SW480 (cell line): ENCODE results near the gene C20orf144.
A peak's percentile ranks its signal among the peaks of the same experiment; 100 is the strongest.

Experiments
- DNase-seq: peaks from one replicate; pipeline ENCODE4 v3.0.0-alpha.2; 2016; ENCODE audit warnings: low spot score

C20orf144 gene

GRCh38 chr20:33650111-33650752 lies 11.9 kb upstream of the C20orf144 start:
- no peak for DNase-seq

DNA sequence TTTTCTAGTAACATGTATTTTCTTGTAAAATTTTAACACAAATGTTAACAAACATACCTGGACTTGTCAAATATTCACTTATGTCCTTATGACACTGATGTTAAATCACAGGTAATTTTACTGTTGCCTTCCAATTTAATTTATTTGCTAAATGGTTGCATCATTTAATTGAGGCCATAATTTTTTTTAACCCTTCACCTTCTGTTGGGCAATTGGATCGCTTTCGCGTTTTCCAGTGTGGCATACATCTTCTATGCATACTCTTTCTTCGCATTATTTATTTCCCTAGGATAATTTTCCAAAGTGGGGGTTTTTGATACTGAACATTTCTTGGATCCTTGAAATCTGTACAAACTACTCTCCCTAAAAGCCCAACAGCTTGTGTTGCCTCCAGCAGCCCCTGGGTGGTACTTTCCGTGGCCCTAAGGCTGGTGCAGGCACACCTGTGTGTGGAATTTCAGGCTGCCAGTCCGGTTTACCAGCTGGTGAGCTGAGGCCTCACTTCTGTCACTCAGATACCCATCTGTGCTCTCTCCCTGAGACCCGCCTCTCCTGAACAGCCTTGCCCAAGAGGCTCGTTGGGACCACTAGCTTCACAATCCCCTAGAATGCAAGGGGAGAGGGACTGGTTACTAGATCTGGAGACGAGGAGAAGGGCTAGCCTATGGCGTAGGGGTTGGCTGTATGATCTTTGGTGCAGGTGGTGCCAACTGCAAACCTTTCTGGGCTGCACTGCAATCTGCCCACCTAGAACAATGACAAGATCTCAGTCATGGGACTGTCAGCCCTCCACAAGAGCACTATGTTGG lies 11.2 kb upstream of the C20orf144 start:
- DNase-seq = peak; percentile 29

DNA sequence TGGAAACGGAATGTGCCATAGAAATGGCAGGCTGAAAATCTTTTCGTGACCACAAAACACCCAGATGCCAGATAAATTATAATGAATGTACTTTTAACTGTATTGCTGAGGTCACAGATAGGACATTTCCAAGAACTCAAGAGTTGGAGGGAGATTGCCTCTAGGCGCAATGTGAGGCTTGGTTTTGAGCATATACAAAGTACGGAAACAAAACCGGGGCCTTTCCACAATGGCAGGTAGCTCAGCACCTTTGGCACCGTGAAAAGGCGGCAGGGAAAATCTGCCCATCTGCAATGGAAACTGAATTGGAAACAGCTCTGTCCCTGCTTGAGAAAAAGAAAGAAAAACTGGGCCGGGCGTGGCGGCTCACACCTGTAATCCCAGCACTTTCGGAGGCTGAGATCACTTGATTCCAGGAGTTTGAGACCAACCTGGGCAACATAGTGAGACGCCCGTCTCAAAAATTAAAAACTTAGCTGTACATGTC lies 10.5 kb upstream of the C20orf144 start:
- DNase-seq = no peak

DNA sequence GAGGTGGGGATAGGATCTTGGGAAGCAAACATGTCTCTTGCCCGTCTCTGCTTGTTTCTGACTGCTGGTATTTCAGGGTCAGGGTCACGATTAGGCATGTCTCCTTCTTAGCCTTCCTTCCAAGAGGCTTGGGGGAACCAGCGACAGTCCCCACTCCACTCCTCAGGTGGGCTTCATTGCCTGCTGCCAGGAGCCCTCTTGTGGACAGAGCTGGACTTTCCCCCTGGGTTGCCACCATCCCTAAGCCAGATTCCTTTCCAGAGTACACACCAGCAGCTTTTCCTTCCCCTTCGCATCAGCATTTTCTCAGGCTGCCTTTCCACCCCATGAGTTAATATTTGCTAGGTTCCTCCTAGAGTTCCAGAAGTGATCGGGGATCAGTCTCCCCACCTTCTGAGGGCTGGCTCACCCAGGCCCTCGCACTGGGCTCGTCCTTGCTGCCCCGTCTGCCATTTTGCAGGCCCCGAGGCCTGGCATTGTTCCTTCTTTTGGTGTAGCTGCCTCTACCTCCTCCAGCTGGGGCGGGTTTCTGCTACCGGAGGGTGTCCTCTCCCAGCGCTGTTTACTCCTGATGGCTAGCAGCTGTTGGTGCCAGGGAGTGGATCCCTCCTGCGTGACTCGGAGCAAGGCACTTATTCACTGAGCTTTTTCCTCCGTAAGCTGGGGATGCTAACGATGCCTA lies 8.8 kb upstream of the C20orf144 start:
- DNase-seq = peak; percentile 86

DNA sequence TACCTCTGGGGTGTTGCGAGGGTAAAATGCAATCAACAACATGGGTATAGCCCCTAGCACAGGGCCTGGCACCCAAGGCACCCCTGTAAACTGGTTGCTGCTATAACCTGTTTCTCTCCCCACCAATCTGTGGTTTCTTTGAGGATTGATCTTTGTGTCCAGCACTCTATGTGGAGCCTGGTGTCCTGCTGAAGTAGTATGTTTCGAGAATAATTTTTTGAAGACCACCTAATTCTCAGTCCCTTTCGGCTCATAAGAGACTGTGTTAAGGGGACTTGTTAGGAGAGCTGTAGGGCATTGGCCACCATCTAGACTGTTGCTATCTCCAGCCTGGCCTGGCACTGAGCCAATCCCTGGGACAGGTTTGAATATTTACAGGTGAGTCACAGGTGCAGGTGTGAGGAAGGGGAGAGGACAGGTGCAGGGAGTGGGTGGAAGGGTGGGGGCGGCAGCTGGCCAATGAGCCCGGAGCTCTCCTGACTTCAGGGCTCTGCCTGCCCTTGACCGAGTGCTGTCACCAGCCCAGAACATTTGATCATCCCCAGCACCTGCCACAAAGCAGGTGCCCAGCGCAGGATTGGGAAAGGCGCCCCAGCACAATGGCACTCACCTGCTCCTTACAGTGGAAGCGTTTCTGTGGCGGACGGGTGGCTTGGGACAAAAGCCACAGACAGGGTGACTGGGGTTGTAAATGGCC lies 8.1 kb upstream of the C20orf144 start:
- peak; percentile 100 for DNase-seq

DNA sequence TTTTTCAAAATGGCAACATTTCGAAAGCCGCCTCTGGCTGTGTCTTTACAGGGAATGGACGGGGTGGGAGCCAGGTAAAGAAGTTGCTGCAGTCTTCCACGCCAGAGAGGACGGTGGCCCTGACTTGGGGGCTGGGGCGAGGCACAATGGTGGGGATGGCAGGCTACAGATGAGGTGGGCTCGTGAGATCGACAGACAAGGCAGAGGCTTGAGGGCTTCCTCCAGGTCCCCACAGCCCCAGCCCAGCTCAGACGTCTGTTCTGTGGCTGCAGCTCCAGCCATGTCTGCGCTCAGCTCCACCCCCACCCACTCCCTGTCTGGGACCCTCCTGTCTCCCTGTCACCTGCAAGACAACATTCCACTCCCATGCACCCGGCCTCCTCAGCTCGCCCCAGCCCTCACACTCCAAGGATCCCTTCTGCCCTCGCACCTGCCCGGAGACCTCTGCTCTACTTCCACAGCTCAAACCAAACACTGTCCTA lies 7.4 kb upstream of the C20orf144 start:
- no peak for DNase-seq

- DNase-seq = no peak
These were observed 7.0 kb upstream of the C20orf144 start for GRCh38 chr20:33655164-33655563.

DNA sequence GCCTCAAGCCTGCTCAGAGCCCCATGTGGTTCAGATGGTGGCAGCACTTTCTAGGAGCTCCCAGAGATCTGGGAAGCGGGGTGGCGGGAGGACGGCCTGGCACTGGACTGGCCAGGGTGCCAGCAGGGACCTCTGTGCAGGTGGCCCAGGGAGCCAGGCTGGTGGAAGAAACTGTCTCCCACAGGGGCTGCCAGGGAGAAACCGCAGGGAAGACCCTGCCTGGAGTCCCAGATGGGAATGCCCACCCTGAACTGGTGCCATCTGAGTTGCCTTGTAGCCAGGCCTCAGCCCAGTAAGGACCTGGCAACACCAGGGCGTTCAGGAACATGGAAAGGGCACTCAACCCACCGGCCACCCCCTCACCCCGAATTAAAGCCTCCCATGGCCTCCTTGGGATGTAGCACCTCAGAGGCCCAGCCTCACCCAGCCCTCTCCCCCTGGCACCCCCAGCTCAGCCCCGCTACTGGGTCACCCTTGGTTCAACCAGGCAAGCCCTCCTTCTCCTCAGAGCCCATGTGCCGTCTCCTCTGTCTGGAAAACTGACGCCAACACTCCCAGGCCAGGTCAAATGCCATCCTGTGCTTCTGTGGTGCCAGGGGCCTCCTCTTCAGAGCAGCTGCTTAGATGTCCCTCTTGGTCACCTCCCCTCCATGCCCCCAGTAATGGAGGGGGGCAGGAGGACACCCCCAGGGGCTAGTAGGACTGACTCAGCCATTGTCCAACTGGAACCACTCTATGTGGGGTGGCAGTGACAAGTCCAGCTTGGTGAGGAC lies 5.9 kb upstream of the C20orf144 start:
- DNase-seq = no peak

DNA sequence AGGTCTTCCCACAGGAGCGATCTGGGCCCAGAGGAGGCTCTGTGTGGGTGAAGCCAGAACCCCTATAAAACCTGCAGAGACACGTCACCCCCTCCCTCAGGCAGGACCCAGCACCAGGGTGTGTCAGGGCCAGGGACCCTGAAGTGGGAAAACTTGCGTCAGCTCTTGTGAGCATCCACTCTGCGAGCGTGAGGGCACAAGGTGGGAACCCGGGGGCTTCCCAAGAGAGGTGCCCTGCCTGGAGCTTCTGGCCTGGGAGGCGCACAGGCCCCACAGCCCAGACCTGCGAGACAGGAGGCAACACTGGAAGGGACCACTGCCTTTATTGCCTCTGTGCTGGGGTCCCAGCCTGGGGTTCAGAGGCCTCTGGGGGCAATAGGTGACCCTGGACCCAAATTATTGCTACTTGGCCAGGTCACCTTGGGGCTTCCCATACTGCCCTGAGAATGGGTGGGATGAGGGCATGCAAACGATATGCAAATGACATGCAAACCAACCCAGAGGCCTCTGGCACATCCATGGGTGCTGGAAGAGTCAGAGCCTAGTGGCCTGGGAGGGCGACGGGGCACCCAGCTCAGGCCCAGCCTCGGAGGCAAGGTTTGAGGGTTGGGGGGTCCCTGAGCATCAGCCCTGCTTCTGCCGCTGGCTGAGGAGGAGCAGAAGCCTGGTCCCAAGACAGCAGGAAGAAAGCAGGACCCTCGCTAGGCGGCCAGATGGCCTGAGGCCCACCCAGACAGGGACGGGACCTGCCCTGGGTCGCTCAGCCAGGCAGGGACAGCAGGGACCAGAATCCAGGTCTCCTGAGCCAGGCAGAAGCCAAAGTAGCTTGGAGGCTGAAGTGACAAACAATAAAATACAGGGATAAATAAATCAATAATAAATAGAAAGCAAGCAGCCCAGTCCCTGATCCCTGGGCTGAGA lies 5.1 kb upstream of the C20orf144 start:
- DNase-seq = no peak

GRCh38 chr20:33657704-33658095 lies 4.4 kb upstream of the C20orf144 start:
- no peak for DNase-seq

- no peak for DNase-seq
These were observed 3.6 kb upstream of the C20orf144 start for GRCh38 chr20:33658510-33658909.

DNA sequence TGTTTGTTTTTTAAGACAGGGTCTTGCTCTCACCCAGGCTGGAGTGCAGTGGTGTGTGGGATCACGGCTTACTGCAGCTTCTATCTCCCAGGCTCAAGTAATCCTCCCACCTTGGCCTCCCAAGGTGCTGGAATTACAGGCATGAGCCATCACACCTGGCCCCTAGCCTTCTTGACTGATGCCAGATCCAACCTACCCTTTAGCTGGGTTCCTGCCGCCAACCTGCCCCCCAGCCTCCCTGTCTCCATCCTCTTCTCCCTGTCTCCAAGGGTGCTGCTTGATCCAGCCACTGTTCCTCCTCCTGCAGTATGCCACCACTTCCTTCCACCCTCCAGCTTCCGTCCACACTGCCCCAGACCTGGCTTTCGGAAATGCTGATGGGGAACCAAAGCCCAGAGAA lies 3.2 kb upstream of the C20orf144 start:
- DNase-seq = no peak

GRCh38 chr20:33659341-33660034 lies 2.6 kb upstream of the C20orf144 start:
- no peak for DNase-seq

- no peak for DNase-seq
These were observed 2.0 kb upstream of the C20orf144 start for GRCh38 chr20:33660035-33660684.

- no peak for DNase-seq
These were observed 1.5 kb upstream of the C20orf144 start for GRCh38 chr20:33660685-33661058.

- peak; percentile 91 for DNase-seq
These were observed 1.3 kb downstream of the C20orf144 start for GRCh38 chr20:33663161-33664084.

- DNase-seq = no peak
These were observed 2.1 kb downstream of the C20orf144 start for GRCh38 chr20:33664085-33664761.

DNA sequence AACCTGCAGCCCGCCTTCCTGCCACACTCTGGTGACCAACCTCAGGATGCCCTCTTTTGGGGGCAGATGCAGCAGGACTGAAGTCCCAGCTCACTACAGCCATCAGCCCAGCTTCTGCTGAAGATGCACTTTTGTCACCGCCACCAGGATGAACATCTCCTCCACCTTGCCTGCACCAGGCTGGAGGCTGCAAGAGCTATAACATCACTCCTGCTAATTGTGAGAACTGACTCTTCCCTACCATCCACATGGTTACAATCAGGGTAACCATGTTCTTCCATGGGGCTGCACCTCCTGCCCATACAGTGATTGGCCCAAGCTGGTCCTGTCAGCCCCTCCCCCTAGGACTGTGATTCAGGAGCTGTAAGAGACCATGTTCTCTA lies 2.6 kb downstream of the C20orf144 start:
- DNase-seq = no peak
